Measurements from ENCODE around the gene IFNAR1. TPM values are rescaled to one million over a fixed set of nuclear protein-coding genes. Genes with fewer than 3 reads are reported as not detected.

Gene IFNAR1
- total RNA-seq, 1 donor from 2014 or later: 34.8 TPM

DNA sequence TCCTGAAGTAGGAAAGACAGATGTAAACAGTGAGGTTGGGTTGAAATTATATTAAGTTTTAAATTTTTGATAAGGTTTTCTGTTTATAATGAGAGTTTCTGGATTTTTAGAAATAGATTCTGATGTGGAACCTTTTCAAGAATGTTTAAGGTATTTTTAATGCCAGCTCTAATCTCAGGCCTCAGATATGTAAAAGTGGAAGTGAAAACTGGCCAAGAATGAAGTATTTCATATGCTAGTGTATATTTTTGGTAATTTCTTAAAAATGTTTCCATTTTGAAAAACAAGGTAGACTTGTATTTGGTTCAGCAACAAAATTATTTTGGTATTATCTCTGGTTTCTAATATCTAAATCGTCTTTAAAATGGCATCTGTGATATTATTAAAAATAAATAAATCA, 14.4 kb downstream of the IFNAR1 start:
- Mint-ChIP-seq H3K27me3 (ENCODE audit: unreplicated experiment) (no peaks in the 10 kb centered on the region), H3K4me3 (ENCODE audit: unreplicated experiment) (no peak overlapping the region), H3K27ac (ENCODE audit: unreplicated experiment) (no peak overlapping the region), H3K36me3 (ENCODE audit: low read depth, unreplicated experiment) (peaks cover 7% of the 10 kb centered on the region), H3K9me3 (ENCODE audit: unreplicated experiment) (no peaks in the 10 kb centered on the region), H3K4me1 (ENCODE audit: unreplicated experiment) (no peaks in the 10 kb centered on the region)
- DNase-seq (ENCODE audit: low spot score): no peak
- TF ChIP-seq, protein P1, sequence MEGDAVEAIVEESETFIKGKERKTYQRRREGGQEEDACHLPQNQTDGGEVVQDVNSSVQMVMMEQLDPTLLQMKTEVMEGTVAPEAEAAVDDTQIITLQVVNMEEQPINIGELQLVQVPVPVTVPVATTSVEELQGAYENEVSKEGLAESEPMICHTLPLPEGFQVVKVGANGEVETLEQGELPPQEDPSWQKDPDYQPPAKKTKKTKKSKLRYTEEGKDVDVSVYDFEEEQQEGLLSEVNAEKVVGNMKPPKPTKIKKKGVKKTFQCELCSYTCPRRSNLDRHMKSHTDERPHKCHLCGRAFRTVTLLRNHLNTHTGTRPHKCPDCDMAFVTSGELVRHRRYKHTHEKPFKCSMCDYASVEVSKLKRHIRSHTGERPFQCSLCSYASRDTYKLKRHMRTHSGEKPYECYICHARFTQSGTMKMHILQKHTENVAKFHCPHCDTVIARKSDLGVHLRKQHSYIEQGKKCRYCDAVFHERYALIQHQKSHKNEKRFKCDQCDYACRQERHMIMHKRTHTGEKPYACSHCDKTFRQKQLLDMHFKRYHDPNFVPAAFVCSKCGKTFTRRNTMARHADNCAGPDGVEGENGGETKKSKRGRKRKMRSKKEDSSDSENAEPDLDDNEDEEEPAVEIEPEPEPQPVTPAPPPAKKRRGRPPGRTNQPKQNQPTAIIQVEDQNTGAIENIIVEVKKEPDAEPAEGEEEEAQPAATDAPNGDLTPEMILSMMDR (IDR thresholded peaks at IDR 0.05; ENCODE audit: unreplicated experiment): no peak

DNA sequence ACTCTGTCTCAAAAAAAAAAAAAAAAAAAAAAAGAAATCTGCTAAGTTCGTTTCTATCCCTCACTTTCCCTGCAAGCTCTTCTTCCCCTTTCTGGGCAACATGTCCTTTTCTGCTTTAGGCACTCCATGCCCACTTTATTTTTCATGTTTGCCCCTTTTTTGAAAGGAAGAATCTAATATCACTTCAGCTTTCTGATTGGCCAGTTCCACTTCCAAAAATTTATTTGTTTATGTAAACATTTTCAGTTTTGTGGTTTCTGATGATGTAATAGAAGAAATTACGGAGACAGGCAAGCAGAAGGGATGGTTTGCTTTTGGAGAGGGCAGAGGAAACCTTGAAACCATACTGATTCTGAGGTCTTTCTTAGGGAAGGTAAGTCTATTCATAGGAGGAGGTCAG, 15.1 kb downstream of the IFNAR1 start:
- H3K9me3 Mint-ChIP-seq (ENCODE audit: unreplicated experiment): no peaks in the 10 kb centered on the region
- no peak overlapping the region for H3K27ac Mint-ChIP-seq (ENCODE audit: unreplicated experiment)
- no peak overlapping the region for H3K4me3 Mint-ChIP-seq (ENCODE audit: unreplicated experiment)
- TF ChIP-seq, protein P1 (IDR thresholded peaks at IDR 0.05; ENCODE audit: unreplicated experiment): no peak
- peaks cover 7% of the 10 kb centered on the region for H3K36me3 Mint-ChIP-seq (ENCODE audit: low read depth, unreplicated experiment)
- no peaks in the 10 kb centered on the region for H3K4me1 Mint-ChIP-seq (ENCODE audit: unreplicated experiment)
- H3K27me3 Mint-ChIP-seq (ENCODE audit: unreplicated experiment): no peaks in the 10 kb centered on the region
- no peak for DNase-seq (ENCODE audit: low spot score)

DNA sequence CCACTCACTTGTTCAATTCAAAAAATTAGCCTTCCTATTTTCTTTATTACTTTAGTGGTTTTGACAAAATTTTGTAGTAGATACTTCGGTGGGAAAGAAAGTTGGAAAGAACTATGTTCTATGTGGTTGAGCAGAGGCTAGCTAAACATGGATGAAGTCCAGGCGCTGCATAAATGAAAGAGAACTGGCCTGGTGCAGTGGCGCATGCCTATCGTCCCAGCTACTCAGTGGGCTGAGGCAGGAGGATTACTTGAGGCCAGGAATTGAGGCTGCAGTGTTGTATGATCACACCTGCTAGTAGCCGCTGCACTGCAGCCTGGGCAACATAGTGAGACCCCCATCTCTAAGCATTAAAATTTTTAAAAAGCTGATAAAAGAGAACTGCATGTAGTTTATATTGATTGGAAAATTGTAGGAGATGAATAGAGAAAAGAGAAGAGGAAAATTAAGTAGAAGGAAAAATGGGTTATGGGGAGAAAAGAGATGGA, 21.0 kb downstream of the IFNAR1 start:
- H3K9me3 Mint-ChIP-seq (ENCODE audit: unreplicated experiment): no peaks in the 10 kb centered on the region
- no peak overlapping the region for H3K4me3 Mint-ChIP-seq (ENCODE audit: unreplicated experiment)
- TF ChIP-seq, protein P1 (IDR thresholded peaks at IDR 0.05; ENCODE audit: unreplicated experiment): no peak
- no peak overlapping the region for H3K27ac Mint-ChIP-seq (ENCODE audit: unreplicated experiment)
- H3K36me3 Mint-ChIP-seq (ENCODE audit: low read depth, unreplicated experiment): peaks cover 39% of the 10 kb centered on the region
- no peak for DNase-seq (ENCODE audit: low spot score)
- H3K4me1 Mint-ChIP-seq (ENCODE audit: unreplicated experiment): peaks cover 8% of the 10 kb centered on the region
- no peaks in the 10 kb centered on the region for H3K27me3 Mint-ChIP-seq (ENCODE audit: unreplicated experiment)

DNA sequence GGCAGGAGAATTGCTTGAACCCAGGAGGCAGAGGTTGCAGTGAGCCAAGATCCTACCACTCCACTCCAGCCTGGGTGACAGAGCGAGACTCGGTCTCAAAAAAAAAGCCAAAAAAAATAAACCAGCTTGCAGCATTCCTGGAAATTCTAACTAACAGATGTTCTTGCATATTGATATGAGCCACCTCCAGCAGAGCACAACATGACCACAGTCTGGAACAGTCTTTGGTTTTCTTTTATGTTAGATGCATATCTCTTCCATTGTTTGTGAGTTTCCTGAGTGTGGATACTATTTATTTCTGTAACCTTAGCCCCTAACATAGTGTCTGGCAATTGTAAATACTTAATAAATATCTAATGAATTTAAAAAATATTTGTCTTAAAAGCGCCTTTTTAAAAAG, 23.9 kb downstream of the IFNAR1 start:
- Mint-ChIP-seq H3K4me1 (ENCODE audit: unreplicated experiment) (peaks cover 8% of the 10 kb centered on the region), H3K9me3 (ENCODE audit: unreplicated experiment) (no peaks in the 10 kb centered on the region), H3K27ac (ENCODE audit: unreplicated experiment) (peak overlapping the region; percentile 45), H3K4me3 (ENCODE audit: unreplicated experiment) (no peak overlapping the region), H3K36me3 (ENCODE audit: low read depth, unreplicated experiment) (peaks cover 32% of the 10 kb centered on the region), H3K27me3 (ENCODE audit: unreplicated experiment) (no peaks in the 10 kb centered on the region)
- no peak for DNase-seq (ENCODE audit: low spot score)
- TF ChIP-seq, protein P1 (IDR thresholded peaks at IDR 0.05; ENCODE audit: unreplicated experiment): no peak

DNA sequence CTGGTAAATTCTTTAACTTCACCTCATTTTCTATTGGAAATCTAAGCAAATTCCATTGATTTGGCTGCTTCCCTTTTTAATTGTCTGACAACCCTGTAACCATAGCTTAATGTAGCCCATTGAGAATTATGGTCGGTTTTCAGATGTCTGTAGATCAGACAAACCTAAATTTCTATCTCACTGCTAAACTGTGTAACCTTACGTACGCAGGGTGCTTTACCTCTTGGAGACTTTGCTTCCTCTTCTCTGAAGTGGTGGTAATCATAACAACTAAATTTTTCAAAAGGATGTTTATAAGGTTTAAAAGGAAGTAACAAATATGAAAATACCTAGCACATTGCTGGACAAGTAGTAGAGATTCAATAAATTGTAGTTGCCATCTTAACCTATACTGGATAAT, 25.9 kb downstream of the IFNAR1 start:
- Mint-ChIP-seq H3K4me3 (ENCODE audit: unreplicated experiment) (no peak overlapping the region), H3K27me3 (ENCODE audit: unreplicated experiment) (no peaks in the 10 kb centered on the region), H3K4me1 (ENCODE audit: unreplicated experiment) (peaks cover 8% of the 10 kb centered on the region), H3K9me3 (ENCODE audit: unreplicated experiment) (no peaks in the 10 kb centered on the region), H3K27ac (ENCODE audit: unreplicated experiment) (no peak overlapping the region), H3K36me3 (ENCODE audit: low read depth, unreplicated experiment) (peaks cover 30% of the 10 kb centered on the region)
- TF ChIP-seq, protein P1 (IDR thresholded peaks at IDR 0.05; ENCODE audit: unreplicated experiment): no peak
- no peak for DNase-seq (ENCODE audit: low spot score)
